ENCODE results near the gene ZMYM4. TPM values are rescaled to one million over a fixed set of nuclear protein-coding genes. Genes with fewer than 3 reads are reported as not detected.

ZMYM4 gene
- total RNA-seq, 1 experiment from 2014 or later: 66.0 TPM

DNA sequence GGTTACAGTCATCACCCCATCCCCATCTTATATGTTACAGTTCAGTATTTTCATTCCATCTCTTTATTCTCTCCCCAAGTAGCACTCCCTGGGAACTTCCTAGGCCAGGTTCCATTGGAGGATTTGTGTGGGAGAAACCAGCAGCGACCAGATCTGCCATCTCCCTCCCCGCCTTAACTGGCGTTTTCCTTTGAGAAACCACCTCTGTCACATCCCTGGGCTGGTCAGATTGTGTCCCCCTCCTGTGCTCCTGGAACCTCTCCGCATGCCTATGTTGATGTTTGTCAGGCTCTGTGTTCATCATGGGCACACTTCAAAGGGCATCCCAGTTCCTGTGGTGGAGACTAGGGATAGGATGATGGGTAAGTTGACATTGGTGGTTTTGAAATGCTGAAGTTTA, 162.3 kb downstream of the ZMYM4 start:
- Histone ChIP-seq H3K4me2 (ENCODE audit: insufficient read depth, insufficient read length, low read length) (no peak overlapping the region), H2AFZ (ENCODE audit: low read length) (no peak overlapping the region), H3K9me3 (ENCODE audit: control insufficient read depth, low read depth, low read length) (no peaks in the 10 kb centered on the region), H3K79me2 (ENCODE audit: insufficient read depth, low read length) (no peaks in the 10 kb centered on the region), H3K27ac (ENCODE audit: insufficient read length, low read depth, low read length) (no peak overlapping the region), H4K5ac (ENCODE audit: insufficient read length, low read depth, low read length) (no peak overlapping the region), H3K14ac (ENCODE audit: insufficient read depth, low read length) (no peak overlapping the region), H2AK5ac (ENCODE audit: insufficient read length, low read length) (no peak overlapping the region), H3K4me1 (ENCODE audit: insufficient read depth, low read length) (peaks cover 2% of the 10 kb centered on the region; the same call in 1 of the 2 replicates), H2BK120ac (ENCODE audit: low read depth, low read length, poor library complexity, severe bottlenecking) (no peak overlapping the region), H4K8ac (replicated peaks; ENCODE audit: insufficient read length, low read depth, low read length) (no peak overlapping the region), H3T11ph (ENCODE audit: low read length) (no peak overlapping the region), H3K23me2 (ENCODE audit: insufficient read length, low read depth, low read length, poor library complexity, severe bottlenecking) (no peaks in the 10 kb centered on the region), H3K27me3 (ENCODE audit: insufficient read depth, low read length) (no peaks in the 10 kb centered on the region), H4K20me1 (ENCODE audit: control insufficient read depth, insufficient read depth, insufficient read length) (no peaks in the 10 kb centered on the region), H3K4ac (ENCODE audit: low read depth, low read length) (no peak overlapping the region), H3K18ac (ENCODE audit: insufficient read length, low read depth, low read length) (no peak overlapping the region), H3K9ac (ENCODE audit: extremely low read depth, insufficient read length, low read length) (no peak overlapping the region), H3K56ac (ENCODE audit: insufficient read length, low read depth, low read length) (no peak overlapping the region), H2BK15ac (ENCODE audit: low read depth, low read length) (no peak overlapping the region), H3K79me1 (ENCODE audit: insufficient read depth, low read depth, low read length, poor library complexity, severe bottlenecking) (no peaks in the 10 kb centered on the region), H4K91ac (ENCODE audit: insufficient read length, low read depth, low read length) (no peak overlapping the region), H2BK5ac (ENCODE audit: insufficient read length, low read length) (no peak overlapping the region), H2BK12ac (ENCODE audit: insufficient read length, low read depth, low read length) (no peak overlapping the region), H3K23ac (ENCODE audit: insufficient read length, low read depth, low read length) (no peak overlapping the region), H2BK20ac (ENCODE audit: low read depth, low read length, poor library complexity, severe bottlenecking) (no peak overlapping the region)
- WGBS (ENCODE audit: extremely low coverage, insufficient read length, low lambda C conversion rate): no CpG with 5 or more reads among the region's 4 CpGs
- DNase-seq: no peak
- Mint-ChIP-seq H3K9me3 (peaks cover 0 to 3% of the 10 kb centered on the region in 2 experiments; a peak in 1 of 5 replicates), H3K36me3 (ENCODE audit: insufficient read depth in 1 of 3, low read depth in 3 of 3) (peaks cover 24 to 51% (median 48%) of the 10 kb centered on the region in 3 experiments; a peak in 6 of 7 replicates), H3K4me3 (no peak overlapping the region), H3K27me3 (ENCODE audit: low read depth) (no peaks in the 10 kb centered on the region), H3K27ac (peak overlapping the region in 1 of 3 experiments; percentile 28; a peak in 2 of 7 replicates), H3K4me1 (peaks cover 8 to 14% of the 10 kb centered on the region in 2 experiments)
- TF ChIP-seq, protein P1, sequence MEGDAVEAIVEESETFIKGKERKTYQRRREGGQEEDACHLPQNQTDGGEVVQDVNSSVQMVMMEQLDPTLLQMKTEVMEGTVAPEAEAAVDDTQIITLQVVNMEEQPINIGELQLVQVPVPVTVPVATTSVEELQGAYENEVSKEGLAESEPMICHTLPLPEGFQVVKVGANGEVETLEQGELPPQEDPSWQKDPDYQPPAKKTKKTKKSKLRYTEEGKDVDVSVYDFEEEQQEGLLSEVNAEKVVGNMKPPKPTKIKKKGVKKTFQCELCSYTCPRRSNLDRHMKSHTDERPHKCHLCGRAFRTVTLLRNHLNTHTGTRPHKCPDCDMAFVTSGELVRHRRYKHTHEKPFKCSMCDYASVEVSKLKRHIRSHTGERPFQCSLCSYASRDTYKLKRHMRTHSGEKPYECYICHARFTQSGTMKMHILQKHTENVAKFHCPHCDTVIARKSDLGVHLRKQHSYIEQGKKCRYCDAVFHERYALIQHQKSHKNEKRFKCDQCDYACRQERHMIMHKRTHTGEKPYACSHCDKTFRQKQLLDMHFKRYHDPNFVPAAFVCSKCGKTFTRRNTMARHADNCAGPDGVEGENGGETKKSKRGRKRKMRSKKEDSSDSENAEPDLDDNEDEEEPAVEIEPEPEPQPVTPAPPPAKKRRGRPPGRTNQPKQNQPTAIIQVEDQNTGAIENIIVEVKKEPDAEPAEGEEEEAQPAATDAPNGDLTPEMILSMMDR (conservative IDR thresholded peaks at IDR 0.05): no peak

All from H9 (cell line).